HG03108 (cell line): ENCODE data around the gene C1orf35.

ENCODE experiments used
- ATAC-seq: cut with Tn5 transposase; IDR thresholded peaks from one replicate; pipeline ENCODE4 v1.9.1; 2021; ENCODE audit warnings: moderate library complexity; ENCODE audit not compliant: unreplicated experiment

The C1orf35 gene

DNA sequence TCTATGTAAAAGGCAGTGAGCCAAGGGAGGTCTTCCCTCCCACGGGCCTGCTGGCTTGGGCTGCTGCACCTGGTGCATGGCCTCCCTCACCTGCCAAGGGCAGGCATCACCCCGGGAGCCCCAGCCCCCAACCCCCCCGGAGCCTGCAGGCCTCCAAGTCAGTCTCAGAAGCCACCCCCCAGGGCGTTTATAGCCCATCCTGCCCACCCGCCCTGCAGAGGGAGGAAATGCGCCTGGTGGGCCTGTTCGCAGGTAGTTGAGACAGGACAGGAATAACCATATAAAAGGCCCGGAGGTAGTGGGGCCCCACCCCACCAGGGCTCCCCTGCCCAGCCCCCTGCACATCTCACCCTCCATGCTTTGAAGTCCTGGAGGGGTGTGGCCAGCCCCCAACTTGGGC is 38.8 kb downstream of the C1orf35 start:
- no peak for ATAC-seq

DNA sequence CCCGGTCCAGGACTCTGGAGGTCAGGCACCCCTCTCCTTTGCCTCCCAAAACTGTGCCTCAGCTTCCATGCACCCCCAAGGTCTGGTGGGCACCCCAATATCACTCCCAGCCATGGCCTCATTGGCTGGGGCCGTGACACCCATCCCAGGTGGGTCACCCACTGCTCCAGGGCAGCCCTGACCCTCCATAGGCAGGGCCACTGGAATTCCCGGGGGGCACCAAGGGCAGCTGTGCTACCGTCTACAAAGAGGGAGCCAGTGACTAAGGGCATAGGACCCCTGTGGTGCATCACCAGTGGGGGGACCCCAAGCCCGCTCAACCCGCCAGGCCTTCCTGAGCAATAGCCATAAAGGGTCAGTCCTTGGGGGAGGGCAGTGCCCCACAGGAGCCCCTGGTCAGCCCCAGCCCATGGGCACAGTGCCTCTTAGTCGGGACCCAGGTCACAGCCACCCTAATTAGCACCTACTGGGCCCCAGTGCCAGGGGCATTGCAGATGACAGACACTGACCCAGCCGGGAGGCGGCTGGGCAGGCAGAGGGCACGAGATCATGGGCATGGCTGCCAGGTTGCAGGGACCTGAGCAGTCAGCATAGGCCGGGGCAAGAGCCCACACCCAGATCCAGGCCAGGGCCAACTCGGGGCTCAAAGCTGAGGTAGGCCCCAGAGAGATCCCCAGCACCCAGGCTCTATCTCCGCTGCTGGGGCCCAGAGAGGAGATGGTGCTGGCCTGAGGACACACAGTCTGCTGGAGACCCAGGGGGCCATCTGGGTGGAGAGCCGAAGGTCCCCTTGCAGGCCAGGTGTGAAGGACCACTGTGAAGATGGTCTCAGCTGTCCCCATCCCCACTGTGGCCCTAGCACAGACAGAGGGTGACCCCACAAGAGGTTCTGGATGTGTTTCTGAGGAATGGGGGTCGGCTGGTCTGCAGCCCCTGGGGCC is 39.6 kb downstream of the C1orf35 start:
- no peak for ATAC-seq

DNA sequence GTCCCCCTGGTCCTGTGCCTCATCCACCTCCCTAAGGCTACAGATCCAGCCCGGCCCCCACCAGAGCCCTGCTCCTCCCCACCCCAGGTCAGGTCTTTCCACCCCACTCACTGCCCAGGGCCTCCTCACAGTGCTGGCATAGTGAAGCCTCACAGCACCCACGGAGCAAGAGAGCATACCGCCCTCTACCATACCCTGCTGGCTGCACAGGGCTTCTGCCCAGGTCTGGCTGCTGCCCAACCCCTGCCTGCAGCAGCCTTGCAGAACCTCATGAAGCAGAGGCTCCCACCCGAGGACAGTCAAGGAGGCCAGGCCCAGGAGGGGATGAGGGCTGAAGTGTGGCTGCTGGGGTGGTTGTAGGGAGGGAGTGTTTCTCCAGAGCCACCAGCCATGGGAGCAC is 40.3 kb downstream of the C1orf35 start:
- ATAC-seq, result no peak

DNA sequence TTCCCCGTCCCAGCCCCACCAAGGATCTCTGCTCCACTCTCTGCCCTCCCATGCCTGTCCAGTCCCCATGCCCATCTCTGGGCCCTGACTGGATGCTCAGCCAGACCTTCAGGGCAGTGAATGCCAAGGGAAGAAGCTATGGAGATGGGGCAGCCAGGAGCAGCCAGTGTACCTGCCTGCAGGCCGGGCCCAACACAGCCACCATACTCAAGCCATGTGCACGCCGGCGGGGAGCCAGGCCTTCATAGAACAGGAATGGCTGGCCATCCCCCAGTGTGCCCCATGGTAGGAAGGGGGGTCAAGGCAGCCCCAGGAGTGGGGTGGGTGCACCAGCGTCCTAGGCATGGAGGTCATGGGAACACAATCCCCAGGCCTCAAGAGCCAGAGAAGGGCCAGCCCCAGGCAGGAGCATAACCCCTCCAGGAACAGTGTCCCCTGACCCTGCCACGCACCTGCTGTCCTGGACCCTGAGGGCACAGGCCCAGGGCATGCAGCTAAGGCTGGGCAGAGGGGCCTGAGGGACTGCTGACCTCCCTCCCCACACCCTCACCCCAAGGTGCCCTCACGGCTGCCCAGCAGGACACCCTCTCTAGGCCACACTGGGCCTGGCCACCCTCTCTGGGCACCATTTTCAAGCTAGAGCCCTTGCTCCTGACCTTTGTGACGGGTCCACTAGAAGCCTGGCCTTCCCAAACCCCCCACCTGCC is 40.9 kb downstream of the C1orf35 start:
- no peak for ATAC-seq

DNA sequence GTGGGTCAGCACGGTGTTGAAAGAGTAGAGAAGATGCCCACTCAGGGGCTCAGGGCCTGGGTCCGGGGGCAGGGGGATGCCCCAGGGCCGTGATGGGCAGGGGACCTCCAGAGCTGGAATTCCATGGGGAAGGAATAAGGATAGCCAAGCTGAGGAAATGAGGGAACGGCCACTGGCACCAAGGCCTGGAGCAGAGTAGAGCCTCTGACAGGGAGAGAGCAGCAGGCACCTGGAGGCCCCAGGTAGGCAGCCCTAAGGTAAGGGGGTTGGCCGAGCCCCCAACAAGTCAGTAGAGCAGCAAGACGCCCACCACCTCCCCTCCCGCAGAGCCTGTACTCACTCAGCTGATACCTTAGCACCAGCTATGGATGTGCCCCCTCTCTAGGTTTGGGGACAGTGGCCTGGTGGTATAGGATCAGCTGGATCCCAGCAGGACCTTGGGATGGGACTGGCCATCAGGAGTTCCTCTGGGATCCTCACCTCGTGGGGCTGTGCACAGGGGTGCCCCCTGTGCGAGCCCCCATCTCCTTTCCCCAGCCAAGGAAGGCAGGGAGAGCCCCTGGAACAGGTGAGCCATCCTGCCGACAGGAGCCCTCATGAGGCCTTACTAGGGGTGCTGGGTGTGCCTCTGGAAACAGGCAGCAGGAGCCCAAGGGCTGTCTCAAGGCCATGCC is 41.6 kb downstream of the C1orf35 start:
- no peak for ATAC-seq

DNA sequence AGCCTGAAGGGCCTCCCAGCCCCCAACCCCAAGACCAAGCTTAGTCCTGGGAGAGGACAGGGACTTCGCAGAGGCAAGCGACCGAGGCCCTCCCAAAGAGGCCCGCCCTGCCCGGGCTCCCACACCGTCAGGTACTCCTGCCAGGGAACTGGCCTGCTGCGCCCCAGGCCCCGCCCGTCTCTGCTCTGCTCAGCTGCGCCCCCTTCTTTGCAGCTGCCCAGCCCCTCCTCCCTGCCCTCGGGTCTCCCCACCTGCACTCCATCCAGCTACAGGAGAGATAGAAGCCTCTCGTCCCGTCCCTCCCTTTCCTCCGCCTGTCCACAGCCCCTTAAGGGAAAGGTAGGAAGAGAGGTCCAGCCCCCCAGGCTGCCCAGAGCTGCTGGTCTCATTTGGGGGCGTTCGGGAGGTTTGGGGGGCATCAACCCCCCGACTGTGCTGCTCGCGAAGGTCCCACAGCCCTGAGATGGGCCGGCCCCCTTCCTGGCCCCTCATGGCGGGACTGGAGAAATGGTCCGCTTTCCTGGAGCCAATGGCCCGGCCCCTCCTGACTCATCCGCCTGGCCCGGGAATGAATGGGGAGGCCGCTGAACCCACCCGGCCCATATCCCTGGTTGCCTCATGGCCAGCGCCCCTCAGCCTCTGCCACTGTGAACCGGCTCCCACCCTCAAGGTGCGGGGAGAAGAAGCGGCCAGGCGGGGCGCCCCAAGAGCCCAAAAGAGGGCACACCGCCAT is 42.5 kb downstream of the C1orf35 start:
- ATAC-seq, result no peak

DNA sequence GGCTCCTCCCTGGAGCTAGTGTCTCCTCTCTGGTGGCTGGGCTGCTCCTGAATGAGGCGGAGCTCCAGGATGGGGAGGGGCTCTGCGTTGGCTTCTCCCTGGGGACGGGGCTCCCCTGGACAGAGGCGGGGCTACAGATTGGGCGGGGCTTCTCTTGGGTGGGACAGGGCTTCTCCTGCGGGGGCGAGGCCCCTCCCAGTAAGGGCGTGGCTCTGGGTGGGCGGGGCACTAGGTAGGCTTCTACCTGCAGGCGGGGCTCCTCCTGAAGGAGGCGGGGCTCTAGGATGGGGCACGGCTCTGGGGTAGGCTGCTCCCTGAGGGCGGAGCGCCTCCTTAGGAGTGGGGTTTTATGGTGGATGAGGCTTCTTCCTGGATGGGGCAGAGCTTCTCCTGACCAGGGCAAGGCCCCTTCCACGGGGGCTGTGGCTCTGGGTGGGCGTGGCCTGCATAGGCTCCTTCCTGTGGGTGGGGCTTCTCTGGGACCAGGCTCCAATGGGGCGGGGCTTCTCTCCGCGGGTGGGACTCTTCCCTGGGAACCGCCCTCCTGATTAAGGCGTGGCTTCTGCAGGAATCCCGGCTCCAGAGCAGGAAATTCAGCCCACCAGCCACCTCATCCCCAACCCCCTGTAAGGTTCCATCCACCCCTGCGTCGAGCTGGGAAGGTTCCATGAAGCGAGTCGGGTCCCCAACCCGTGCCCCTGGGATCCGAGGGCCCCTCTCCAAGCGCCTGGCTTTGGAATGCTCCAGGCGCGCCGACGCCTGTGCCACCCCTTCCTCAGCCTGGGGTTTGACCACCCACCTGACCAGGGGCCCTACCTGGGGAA is 43.3 kb downstream of the C1orf35 start:
- ATAC-seq, result no peak

DNA sequence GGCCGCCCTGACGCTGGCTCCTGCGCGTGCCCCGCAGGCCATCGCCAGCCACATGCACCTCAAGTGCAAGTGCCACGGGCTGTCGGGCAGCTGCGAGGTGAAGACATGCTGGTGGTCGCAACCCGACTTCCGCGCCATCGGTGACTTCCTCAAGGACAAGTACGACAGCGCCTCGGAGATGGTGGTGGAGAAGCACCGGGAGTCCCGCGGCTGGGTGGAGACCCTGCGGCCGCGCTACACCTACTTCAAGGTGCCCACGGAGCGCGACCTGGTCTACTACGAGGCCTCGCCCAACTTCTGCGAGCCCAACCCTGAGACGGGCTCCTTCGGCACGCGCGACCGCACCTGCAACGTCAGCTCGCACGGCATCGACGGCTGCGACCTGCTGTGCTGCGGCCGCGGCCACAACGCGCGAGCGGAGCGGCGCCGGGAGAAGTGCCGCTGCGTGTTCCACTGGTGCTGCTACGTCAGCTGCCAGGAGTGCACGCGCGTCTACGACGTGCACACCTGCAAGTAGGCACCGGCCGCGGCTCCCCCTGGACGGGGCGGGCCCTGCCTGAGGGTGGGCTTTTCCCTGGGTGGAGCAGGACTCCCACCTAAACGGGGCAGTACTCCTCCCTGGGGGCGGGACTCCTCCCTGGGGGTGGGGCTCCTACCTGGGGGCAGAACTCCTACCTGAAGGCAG is 44.0 kb downstream of the C1orf35 start:
- no peak for ATAC-seq

DNA sequence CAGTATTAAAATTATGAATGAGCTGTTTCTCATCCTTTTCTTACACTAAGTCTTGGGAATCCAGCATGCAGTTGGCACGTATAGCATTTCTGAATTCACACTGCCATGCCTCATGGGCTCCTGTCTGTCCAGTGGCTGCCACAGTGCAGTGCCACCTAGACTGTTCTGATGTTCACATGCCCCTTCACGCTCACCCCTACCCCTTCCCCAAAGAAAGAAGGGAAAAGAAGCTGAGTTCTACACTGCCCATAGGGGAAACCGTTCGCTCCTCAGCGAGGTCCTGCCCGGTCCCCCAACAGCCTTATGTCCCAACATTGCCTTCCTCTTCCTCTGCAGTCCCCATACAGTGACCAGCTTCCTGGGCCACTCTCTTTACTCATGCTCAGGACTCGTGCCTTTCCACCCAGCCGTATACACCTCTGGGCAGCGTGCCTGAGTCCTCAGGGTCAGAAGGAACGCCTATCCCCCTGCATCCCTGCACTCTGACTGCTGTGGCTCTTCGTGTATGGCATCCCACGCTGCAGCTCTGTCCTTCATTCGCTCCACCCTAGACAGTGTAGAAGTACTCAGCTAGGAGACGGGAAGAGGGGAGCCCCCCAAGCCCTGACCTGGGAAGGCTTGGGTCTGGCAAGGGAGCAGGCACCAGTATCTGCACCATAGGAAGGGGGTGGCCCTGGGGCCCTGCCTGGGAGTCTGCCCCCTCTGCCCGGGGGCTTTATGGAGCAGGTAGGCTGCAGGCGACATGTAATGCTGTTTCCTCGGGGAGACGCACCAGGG is 44.8 kb downstream of the C1orf35 start:
- no peak for ATAC-seq
